NCI-H774 (cell line): ENCODE results near the gene MED13L.

ENCODE experiments used
- DNase-seq: peaks from one replicate; lab custom pipeline; 2025; lab: John Stamatoyannopoulos, UW

The MED13L gene

DNA sequence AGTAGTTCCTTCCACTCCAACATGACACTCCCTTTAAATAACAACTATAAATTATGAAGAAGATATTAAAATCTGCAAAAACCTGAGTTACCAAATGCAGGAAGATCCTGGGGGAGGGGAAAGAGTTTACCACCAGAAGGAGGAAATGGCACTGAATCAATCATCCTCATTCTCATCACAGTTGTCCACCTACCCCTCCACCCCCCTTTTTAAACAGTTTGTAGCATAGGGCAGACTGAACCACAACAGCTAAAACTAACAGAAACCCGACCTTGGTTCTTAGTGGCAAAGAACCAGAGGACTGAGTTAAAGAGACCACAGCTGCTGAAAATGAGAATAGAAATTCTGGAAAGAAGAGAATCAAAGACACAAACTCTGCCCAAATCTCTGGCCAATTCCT is 189.5 kb downstream of the MED13L start:
- DNase-seq, result no peak

DNA sequence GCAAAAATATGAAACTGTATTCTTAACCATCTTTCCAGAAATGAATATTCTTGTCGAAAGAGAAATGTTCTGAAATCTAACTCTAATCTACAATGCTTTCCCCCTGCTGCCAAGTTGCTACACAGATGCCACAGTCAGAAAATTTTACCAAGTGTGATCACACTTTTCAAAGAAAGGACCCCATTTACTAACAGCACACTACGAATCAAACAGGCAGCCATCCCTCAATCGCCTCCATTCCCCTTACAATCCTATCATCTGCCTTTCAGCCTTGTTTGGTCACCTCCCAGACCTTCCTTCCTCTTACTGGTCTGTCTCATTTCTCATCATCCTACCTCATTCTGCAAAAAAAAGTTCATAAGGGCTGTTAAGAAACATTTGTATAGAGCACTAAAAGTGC is 190.1 kb downstream of the MED13L start:
- DNase-seq, result no peak

DNA sequence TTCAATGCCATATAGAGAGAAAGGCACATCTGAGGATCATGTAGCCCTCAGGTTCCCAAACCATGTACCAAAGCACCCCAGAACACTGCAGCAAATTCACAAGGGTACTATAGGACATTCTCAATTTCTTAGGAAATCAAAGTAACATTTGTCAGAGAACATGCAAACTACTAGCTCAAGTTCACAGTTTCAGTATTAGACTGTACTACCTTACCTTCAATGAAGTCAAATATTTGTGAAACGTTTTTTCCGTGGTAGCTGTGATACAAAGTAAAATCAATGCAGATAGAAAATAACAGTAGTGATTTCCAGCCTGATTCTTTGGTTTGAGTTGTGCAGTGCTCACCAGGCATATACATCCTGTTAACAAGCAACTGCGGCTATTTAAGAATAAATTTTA is 197.1 kb downstream of the MED13L start:
- DNase-seq, result no peak

DNA sequence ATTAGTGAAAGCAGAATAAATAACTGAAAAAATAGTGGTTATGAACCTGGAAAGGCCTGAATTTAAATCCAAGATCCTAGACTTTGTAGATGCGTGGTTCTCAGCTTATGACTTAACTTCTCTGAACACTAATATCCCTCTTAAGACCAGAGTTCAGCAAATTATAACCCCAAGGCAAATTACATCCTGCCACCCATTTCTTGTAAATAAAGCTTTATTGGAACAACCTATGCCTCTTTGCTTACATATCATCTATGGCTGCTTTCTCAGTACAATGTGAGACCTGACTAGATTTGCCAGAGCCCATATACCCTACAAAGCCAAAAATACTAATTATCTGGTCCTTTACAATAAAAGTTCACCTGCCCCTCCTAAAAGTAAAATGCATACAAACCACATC is 199.1 kb downstream of the MED13L start:
- no peak for DNase-seq

DNA sequence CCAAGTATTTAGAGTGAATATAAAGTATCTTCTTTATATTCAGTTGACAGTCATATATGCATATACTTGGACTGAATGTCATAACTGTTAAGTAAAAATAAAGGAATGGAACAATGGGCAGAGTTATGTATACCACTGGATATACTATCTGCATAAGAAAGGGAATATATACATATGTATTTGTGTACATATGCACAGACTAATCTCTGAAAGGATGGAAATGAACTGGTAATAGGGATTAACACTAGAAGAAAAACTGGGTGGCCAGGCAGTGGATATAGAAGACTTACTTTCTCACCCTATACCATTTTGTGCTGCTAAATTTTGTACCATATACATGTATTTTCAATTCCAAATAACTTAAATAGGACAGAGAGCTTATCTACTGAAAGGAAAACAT is 200.1 kb downstream of the MED13L start:
- no peak for DNase-seq

DNA sequence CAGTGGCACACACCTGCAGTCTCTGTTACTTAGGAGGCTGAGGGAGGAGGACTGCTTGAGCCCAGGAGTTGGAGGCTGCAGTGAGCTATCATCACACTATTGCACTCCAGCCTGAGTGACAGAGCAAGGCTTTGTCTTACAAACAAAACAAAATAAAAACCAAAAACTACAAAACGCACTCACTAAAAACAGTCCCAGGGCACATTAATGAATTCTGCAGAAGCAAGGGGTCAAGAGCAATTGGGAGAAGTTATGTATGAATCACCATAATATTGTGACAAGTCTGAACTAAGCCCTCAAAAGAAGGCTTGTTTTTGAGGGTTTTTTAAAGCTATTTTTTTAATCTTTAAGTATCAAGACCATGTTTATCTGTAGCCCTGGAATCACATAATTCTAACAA is 201.1 kb downstream of the MED13L start:
- no peak for DNase-seq

DNA sequence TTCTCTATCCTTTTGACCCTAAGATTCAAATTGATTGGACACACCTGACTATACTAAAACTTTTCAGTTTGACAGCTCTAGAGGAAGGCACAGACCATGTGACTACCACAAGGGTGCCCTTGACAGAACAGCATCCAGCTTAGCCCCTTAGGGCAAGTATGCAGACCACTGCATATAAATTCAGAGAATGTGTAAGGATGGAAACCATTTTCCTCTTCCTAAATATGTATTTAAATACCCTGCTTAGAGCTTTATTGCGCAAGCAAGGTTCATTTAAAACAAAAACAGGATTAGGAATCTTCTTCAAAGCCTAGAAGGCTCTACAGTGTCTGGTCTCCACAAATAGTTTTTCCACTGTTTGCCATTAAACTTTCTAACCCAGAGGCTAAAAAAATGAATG is 202.8 kb downstream of the MED13L start:
- DNase-seq, result no peak

DNA sequence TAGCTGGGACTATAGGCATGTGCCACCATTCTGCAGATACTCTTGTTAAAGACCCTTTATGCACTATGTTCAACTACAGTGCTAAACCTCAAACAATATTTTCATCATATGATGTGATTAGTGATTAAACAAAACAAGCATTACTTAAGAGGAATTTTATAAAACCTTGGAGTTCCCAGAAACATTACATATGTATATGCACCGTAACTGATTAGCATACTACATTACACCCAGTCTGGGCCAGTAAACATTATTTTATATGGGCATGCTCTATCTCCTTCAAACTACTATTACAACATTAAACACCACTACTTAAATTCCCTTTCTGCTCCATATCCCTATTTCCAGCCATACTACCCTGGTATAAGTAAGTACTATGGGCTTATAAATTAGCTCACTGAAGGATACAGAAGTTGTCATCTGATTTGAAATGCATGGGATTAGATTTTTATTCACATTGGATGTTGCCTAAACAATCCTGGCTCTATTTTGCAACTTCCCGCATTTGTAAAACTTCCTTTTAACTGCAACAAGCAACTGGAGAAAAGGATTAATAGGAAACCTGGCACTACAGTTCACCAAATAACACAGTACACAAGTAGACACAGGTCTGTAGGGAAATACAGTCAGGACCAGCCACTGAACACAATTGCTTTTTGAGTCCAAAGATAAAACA is 205.8 kb downstream of the MED13L start:
- DNase-seq, result no peak

DNA sequence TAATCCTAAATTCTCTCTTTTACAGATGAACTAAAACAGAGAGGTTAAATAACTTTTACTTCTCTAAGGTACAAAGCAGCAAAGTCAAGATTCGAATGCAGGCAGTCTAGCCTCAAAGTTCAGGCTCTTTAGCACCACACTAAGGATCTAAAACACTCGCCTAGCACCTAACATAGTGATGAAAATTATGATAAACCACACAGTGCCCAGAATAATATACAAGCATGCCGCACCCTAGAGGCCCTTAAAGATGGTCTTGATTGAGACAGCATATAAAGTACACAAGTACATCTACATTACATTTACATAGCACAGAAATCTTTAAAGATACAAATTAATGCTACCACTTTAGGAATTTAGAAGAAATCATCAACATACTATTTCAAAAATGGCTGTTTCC is 207.0 kb downstream of the MED13L start:
- DNase-seq, result no peak

DNA sequence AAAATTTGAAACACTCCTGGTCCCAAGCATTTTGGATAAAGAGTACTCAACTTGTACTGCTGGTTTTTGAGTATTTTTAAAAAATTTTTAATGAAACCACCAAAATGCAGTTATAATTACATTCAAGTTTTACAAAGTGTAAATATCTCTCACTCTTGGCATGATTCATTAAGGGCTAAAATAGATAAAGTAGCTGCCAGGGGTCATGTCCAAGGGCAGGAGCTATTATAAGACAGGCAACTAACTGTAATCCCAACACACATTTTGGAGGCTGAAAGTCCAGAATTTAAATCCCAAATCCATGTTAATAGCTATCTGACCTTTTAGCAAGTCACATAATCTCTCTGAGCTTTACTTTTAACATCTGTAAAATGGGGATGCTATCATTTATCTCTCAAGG is 207.6 kb downstream of the MED13L start:
- no peak for DNase-seq

DNA sequence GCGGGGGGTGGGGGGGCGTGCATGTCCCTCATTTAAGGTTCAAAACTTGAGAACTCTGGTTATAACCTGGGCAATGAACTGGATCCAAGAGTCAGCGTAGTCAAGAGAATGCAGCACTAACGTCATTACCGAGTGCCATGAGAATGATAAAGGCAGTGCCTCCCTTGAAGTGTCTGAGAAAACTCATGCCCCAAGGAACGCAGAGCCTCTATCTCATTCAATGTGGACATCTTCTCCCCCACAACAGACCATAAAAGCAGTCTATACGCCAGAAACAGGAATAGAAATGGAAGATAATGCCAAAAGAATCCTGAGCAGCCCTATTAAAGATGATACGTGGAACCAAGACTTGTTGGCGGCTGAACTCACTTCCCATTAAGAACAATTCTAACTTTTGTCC is 208.6 kb downstream of the MED13L start:
- DNase-seq, result no peak

DNA sequence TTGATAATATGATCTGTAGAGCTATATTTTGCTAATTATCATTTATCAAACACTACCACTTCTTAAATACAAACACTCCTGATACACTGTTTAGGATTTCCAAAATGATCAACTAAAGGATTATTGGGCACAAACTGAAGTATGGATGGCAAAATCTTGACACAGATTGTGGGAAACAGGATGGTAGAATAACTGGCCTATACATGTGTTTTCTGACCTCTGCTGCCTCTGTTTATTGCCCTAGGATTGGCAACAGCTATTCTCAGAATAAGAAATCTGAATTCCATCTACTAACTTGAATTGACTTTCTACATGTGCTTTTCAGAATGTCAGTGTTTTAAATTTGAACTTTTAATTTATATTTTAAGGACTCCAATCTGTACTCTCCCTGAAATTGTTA is 209.1 kb downstream of the MED13L start:
- DNase-seq, result no peak

DNA sequence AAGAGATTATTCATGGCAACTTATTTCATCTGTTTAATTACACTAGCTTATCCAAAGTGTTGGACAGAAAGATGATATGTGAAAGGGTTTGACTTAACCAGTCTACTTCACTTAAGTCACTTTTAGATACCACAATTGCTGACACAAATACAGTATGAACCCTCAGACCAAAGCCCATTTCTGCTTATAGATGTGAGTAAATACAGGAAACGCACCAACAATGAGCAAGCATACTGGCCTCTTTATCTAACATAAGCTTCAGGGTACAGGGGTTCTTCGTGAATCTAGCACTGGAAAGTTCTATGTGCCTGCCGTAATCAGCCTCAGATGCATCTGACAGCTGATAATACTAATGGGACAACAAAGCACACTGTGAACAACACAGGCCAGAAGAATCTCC is 209.6 kb downstream of the MED13L start:
- no peak for DNase-seq

DNA sequence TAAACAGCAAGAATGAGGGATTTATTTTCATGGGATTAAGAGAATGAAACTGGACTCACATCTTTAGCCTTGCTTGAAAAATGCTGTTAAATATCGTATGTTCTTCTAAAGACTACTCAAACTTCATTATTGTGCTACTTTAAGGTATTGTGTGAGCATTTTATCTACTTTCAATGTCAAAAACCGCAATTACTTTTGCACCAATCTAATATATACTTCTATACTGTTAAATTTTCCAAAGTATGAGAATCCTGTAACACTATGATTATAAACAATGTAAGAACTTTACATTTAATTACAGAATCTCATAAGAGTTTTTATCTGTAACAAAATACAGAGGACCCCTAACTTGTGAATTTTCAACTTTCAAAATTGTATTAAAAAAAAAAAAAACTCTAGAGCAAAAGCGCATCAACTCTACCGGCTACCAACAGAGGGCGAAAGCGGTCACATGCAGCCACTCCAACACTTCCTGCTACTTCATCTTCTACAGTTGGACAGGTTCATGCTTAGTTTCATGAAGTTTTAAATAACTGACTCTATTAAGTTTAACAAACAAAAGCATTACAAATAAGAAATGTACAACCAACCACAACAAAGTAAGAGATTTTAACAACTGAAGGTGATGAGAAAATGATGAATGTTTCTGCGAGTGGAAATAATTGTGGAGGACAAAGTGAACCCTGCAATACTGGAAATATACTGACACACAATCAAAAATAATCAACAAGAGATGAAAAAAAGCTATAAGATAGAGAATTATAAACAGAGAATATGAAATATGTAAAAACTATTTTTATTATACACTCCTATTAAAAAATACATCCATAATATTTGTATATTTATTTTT is 210.9 kb downstream of the MED13L start:
- no peak for DNase-seq

DNA sequence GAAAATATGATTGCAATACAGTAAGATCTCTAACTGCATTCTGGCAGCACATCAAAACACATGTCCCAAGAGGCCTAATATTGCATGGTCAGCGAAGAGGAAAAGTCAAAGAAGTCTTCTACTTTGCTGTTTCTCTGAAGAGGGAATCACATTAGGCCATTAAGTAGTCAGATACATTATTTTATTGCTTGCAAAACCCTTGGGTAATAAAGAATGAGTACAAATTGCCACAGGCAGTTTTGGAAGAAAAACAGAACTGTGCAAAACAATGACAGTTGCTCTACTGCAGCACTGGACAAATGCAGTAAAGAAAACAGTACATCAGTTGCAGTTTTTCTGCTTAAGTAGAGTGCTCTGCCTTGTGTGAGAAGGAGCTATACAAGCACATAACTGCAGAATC is 211.9 kb downstream of the MED13L start:
- DNase-seq, result no peak

DNA sequence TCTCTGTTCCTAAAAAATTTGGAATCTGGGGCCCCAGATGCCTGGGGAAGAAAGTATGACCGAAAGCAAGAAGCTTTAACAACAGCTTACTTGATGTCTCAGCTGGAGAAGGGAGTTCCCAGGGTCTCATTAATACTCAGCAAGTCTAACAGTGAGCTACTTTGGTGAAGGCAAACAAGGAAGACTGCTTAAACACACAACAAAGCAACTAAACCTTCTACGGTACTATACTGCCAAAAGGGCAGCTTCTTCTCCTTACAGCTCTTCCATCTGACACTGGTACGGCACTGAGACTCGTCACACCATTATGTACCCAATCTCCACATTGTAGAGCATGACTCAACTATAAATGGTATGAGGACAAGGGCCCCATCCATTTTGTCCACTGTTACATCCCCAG is 213.0 kb downstream of the MED13L start:
- DNase-seq, result no peak

DNA sequence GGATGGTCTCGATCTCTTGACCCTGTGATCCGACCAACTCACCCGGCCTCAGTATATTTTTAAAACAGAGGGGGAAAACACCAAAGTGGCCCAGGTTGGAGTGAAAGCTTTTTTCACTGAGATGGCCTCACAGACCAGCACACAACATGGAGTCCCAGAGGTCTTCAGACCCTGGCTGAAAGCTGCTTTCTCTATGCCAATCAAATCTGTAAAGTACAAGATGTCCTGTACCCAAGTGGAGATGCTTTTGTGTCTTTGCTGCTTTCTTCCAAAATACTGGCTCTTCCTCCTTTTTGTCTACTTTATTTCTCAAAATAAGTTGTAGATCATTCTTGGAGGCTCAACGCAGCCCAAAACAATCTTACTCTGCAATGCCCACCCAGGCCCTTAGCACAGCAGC is 214.8 kb downstream of the MED13L start:
- no peak for DNase-seq

DNA sequence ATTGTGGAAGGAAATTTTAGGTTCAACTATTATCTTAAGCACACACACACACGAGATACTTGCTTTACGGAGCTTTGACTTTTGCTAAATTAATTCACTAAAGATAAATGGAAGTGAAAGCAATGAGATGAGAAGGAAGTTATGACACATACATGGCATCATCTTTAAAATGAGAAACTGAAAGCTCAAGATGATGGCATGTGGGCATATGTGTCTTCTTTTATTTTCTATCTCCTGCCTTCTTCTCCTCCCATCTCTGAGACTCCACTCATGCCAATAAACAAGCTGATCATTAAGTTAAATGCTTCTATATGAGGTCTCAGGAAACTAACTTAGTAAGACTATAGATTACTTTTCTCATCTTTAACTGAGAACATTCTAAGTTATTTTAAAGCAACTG is 216.7 kb downstream of the MED13L start:
- no peak for DNase-seq

DNA sequence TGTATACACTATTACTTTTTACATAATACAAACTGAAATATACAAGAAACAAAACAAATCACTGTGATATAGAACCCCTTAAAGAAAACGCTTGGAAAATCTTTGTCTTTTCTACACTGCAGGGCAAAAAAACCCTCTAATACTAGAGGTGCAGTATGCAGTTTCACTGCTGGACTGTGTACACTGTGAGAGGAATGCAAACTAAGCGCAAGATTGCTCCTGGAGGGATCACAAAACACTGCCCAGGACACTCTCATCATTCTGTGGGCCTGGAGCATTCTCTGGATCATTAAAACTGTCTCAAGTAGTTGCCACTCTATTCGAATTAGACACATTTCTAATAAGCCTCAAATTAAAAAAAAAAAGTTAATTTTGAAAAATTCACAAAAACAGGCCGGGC is 217.6 kb downstream of the MED13L start:
- DNase-seq, result no peak

DNA sequence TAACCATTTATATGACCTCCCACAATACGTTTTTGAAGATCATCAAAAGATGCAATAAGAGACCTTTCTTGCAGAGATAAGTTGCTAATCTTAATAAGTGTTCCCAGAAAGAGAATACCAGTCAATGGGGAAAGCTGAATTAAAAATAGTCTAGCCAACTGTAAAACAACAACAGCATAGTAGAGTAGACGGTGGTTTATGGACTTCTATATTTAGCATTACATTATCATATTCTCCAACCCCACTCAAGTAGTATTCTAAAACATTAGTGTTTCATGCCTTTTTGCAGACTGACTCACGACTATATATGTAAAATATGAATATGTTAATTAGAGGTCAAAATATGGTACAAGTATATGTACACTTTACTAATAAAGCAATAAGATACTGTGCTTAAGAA is 218.9 kb downstream of the MED13L start:
- no peak for DNase-seq

DNA sequence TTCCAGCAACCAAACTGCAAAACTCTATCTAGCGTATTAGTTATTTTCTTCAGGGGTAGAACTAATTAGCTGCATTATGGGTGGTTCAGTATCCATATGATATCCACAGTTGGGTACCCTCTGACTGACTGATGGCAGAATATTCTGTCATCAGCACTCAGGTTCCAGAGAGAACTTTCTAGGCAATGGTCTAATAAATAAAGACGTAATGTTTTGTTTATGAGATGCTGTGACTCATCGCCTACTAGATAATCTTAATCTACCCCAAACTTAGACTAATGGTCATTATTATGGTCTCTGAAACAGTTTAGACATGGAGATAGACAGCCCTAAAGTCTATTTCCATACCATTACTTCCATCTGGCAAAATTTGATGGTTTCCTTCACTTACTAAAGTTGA is 220.1 kb downstream of the MED13L start:
- DNase-seq, result no peak

DNA sequence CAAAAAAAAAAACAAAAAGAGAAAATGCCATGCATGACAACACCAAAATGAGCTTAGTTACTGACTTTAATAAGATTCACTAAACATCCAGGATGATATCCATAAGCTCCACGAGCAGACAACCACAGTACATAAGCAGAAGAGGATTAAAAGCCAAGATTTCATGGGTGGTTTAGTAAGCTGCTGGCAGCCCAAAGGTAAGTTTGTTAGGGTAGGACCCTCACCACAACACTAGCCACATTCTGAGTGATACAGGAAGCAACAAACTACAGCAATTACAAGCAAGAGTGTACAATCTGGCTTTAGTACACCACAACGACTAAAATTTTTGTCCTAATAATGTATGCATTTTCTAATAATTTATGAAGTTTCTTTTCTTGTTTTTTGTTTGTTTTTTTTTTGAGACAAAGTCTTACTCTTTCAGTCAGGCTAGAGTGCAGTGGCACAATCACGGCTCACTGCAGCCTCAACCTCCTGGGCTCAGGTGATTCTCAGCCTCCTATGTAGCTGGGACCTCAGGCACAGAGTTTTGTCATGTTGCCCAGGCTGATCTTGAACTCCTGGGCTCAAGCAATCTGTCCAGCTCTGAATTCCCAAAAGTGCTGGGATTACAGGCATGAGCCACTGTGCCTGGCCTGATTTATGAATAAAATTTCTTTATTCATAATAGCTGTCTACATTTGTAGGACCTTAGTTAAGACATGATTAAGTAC is 221.4 kb downstream of the MED13L start:
- DNase-seq, result no peak

DNA sequence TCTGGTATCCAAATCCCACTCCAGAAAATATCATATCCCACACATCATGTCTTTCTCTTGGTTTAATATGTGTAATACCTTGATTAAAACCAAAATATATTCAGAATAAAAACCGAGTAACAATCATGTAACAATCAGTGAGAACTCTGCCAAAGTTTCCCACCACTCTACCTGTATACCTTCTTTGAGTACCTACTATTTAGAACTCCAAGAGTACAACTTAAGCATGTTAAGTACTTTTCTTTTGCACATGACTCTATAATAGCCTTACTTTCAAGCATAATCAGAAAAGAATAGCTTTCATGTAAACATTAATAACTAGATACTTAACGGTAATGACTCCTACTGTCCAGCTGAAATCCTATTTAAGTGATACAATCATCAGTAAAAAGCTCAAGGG is 223.2 kb downstream of the MED13L start:
- no peak for DNase-seq
